IPS DF 6.9 (cell line): ENCODE results near the gene CRYBA1.

Experiments used
- DNase-seq: peaks from one replicate; pipeline ENCODE4 v3.0.0-alpha.2; 2013; ENCODE audit warnings: low read depth, low spot score
- H3K27ac ChIP-seq: one replicate; pipeline ENCODE4 v1.5.1; 2013; ENCODE audit warnings: low read length, control low read depth
- H3K27me3 ChIP-seq: 2 replicates; pipeline ENCODE4 v1.6.1; 2013; ENCODE audit warnings: mild to moderate bottlenecking, low read length; ENCODE audit not compliant: control insufficient read depth, insufficient read depth
- H3K36me3 ChIP-seq: 2 replicates; pipeline ENCODE4 v1.6.1; 2013; ENCODE audit warnings: low read length; ENCODE audit not compliant: control insufficient read depth, insufficient read depth
- H3K4me1 ChIP-seq: 2 replicates; pipeline ENCODE4 v1.6.1; 2013; ENCODE audit warnings: low read length; ENCODE audit not compliant: control insufficient read depth, insufficient read depth
- H3K4me3 ChIP-seq: 2 replicates; pipeline ENCODE4 v1.5.1; 2013; ENCODE audit warnings: mild to moderate bottlenecking, low read length
- H3K9me3 ChIP-seq: 2 replicates; pipeline ENCODE4 v1.6.1; 2013; ENCODE audit warnings: low read length, inconsistent platforms; ENCODE audit not compliant: control insufficient read depth, insufficient read depth
- WGBS: extraction: QIAGEN DNeasy Blood & Tissue Kit; methylation state at CpG from one replicate; pipeline ENCODE4 v1.1.7; 2013; ENCODE audit warnings: mixed read lengths, missing lambda C conversion rate; ENCODE audit not compliant: insufficient read length, insufficient coverage; 5-methylcytosine and 5-hydroxymethylcytosine counted together

Gene CRYBA1

GRCh38 chr17:29293890-29294579, 47.4 kb downstream of the CRYBA1 start, which contains the start of gene NUFIP2:
Gene NUFIP2 (minus strand): TSS chr17:29294148. CDS start chr17:29294059, 89 bp downstream.
- Histone ChIP-seq H3K9me3 (no peaks in the 10 kb centered on the region), H3K27me3 (no peaks in the 10 kb centered on the region), H3K36me3 (peaks cover 2% of the 10 kb centered on the region; the same call in 1 of the 2 replicates), H3K4me3 (peak within 1 kb of the TSS; percentile 94), H3K27ac (no peak within 1 kb of the TSS), H3K4me1 (no peaks in the 10 kb centered on the region)
- WGBS = no CpG with 5 or more reads among the region's 31 CpGs
- DNase-seq = peak; percentile 99

- Histone ChIP-seq H3K27me3 (no peaks in the 10 kb centered on the region), H3K9me3 (no peaks in the 10 kb centered on the region), H3K27ac (no peak overlapping the region), H3K4me1 (no peaks in the 10 kb centered on the region), H3K36me3 (peaks cover 2% of the 10 kb centered on the region; the same call in 1 of the 2 replicates), H3K4me3 (peak overlapping the region; percentile 58; the same call in 1 of the 2 replicates)
- no CpG with 5 or more reads among the region's 2 CpGs for WGBS
- no peak for DNase-seq
These were observed 47.9 kb downstream of the CRYBA1 start for GRCh38 chr17:29294580-29294900.

DNA sequence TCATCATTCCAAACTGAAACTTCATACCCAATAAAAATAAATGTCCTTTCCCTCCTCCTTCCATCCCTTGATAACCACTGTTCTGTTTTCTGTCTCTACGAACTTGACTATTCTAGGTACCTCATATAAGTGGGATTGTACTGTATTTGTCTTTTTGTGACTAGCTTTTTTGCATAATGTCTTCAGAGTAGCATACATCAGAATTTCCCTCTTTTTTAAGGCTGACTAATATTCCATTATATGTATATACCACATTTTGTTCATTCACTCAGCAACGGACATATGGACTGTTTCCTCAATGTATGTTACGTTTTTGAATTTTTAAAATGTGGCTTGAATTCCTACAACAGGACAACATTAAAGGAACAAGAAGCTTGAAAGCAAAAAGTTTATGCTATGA, 48.8 kb downstream of the CRYBA1 start:
- no CpG with 5 or more reads among the region's 3 CpGs for WGBS
- Histone ChIP-seq H3K36me3 (no peaks in the 10 kb centered on the region), H3K4me1 (no peaks in the 10 kb centered on the region), H3K4me3 (no peak overlapping the region), H3K9me3 (no peaks in the 10 kb centered on the region), H3K27me3 (no peaks in the 10 kb centered on the region), H3K27ac (no peak overlapping the region)
- DNase-seq = no peak

DNA sequence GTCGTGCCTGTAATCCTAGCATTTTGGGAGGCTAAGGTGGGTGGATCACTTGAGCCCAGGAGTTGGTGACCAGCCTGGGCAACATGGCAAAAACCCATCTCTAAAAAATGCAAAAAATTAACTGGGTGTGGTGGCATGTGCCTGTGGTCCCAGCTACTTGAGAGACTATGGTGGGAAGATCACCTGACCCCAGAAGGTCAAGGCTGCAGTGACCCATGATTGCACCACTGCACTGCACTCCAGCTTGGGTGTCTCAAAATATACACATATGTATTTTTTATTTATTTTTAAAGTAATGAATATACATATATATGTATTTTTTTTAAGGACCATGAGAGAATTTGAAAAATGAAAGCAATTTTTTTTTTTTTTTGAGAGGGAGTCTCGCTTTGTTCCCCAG, 52.4 kb downstream of the CRYBA1 start:
- H3K9me3 ChIP-seq = no peaks in the 10 kb centered on the region
- no peak for DNase-seq
- no peak overlapping the region for H3K27ac ChIP-seq
- H3K4me3 ChIP-seq = no peak overlapping the region
- H3K36me3 ChIP-seq = no peaks in the 10 kb centered on the region
- H3K27me3 ChIP-seq = no peaks in the 10 kb centered on the region
- H3K4me1 ChIP-seq = no peaks in the 10 kb centered on the region
- WGBS = no CpG with 5 or more reads among the region's 2 CpGs

DNA sequence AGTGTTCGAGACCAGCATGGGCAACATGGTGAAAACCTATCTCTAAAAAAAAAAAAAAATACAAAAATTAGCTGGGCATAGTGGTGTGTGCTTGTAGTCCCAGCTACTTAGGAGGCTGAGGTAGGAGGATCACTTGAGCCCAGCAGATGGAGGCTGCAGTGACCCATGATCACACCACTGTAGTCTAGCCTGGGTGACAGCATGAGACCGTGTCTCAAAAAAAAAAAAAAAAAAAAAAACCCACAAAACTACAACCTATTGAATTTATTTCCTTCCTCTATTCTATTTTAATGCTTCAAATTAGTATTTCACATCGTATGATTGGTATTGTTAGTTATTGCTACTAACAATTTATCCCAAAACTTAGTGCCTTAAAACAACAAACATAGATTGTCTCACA, 56.7 kb downstream of the CRYBA1 start:
- Histone ChIP-seq H3K36me3 (no peaks in the 10 kb centered on the region), H3K9me3 (no peaks in the 10 kb centered on the region), H3K4me3 (no peak overlapping the region), H3K27me3 (no peaks in the 10 kb centered on the region), H3K27ac (no peak overlapping the region), H3K4me1 (no peaks in the 10 kb centered on the region)
- DNase-seq = no peak
- WGBS = 100% methylated on average over 1 of the region's 3 CpGs
